GM21737 (cell line): Measurements from ENCODE around the gene PRR7.

Experiments used
- ATAC-seq: cut with Tn5 transposase; IDR thresholded peaks from one replicate; pipeline ENCODE4 v1.9.1; 2021; ENCODE audit warnings: mild to moderate bottlenecking, moderate library complexity; ENCODE audit not compliant: unreplicated experiment

Gene PRR7

GRCh38 chr5:177450667-177451424 lies 4.2 kb downstream of the PRR7 start:
- no peak for ATAC-seq

DNA sequence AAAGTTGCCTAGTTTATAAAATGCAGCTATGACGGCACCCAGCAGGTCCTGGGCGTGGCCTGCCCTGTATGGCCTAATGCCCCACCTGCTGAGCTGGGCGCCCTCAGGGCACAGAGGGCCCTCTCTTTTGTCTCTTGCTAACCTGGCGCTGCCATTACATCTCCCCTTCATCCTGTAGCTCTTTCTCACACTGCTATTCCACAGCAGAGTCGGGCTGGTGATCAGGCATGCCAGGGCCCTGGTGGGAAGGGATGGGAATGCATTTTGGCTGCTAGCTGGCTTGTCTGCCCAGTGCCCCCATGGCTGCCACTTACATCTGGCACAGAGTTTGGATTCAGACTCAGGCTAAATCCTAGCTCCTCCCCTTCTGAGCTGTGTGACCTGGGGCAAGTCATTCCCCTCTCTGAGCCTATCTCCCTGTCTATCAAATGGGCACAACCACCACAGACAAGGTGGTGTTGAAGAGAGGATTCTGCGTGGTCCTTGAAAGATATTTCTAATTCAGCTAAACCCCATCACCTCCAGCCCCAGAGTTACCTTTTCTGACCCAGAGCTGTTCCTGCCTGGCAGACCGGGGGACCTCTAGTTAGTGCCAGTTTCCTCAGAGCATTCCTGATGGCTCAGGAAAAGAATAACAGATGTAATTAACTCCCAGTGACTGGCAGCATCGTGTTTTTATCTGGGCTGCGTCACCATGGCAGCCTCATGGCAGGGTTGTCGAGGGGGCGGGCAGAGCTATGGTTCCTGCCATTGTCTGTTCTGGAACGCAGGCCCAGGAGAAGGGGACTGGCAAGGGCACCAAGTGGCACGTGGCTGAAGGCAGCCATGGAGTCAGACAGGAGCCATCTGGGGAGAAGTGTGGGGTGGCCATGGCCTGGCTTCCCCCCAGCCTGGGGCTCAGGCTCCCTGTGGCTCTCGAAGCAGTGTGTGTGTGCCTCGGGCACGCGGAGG lies 6.3 kb downstream of the PRR7 start:
- ATAC-seq, result no peak

- no peak for ATAC-seq
Measured at GRCh38 chr5:177453852-177454396, 7.3 kb downstream of the PRR7 start.

- ATAC-seq, result peak; percentile 49
Measured at GRCh38 chr5:177454397-177455035, 7.9 kb downstream of the PRR7 start.

GRCh38 chr5:177455036-177455660 lies 8.5 kb downstream of the PRR7 start:
- ATAC-seq, result peak; percentile 48

DNA sequence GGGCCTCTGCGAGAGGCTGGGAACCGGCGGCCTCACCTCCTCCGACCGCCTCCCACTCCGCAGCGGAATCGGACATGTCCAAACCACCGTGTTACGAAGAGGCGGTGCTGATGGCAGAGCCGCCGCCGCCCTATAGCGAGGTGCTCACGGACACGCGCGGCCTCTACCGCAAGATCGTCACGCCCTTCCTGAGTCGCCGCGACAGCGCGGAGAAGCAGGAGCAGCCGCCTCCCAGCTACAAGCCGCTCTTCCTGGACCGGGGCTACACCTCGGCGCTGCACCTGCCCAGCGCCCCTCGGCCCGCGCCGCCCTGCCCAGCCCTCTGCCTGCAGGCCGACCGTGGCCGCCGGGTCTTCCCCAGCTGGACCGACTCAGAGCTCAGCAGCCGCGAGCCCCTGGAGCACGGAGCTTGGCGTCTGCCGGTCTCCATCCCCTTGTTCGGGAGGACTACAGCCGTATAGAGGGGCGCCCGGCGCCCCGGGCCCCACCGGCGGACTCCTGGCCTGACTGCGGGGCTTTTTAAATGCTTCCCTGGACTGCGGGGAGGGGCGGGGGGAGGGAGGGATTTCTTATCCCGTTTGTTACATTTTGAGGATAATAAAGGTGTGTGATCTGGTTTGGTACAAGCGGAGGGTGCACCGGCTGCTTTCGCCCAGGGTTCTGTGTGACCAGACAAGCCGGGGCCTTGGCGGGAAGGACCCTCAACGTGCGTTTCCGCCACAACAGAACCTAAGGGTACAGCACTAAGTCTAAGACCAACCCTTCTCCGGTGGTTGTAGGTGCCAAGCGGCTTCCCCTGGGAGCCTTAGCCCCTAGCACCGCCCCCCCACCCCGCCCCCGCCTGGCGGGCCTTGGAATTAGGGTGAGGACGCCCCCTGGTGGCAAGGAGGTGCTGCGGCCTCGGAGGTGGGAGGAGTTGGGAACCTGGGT lies 9.3 kb downstream of the PRR7 start:
- ATAC-seq, result peak; percentile 11

- no peak for ATAC-seq
Measured at GRCh38 chr5:177456591-177456964, 10.0 kb downstream of the PRR7 start.

DNA sequence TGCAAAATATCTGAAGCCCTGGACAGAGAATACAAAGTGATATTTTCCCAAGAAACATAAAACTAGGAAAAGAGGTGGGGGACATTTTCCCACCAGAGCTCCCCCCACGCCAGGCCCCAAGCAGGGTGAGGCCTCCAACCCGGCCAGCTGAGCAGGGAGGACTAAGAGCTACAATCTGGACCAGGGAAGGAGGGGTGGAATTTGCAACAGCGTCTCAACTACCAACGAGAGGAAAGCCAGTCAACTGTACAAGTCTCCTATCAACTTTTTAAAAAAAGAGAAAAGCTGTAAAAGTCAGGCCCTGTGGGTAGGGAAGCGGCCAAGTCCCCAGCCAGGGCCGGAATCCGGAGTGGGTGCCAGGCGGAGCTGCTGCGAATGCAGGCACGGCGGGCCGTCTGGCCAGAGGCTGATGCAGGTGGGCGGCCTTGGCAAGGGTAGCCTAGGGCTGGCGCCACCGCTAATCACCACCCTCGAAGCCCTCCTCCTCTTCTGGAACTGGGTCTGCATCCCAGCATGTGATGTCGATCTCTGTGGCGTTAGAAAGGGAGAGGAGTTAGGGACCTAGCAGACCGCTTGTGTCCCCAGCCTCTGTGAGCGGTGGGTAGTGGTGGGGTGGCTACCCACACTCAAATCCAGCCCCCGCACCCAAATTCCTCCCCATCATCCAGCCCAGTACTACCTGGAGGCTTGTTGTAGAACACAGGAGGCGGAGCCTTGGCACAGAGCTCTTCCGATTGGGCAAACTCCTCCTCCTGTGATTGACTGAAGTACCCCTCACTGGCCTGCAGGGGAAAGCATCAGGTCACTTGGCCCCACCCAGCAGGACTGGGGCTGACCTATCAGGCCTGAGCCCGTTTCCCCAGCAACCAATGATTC lies 10.6 kb downstream of the PRR7 start:
- peak; percentile 20 for ATAC-seq

- ATAC-seq, result no peak
Measured at GRCh38 chr5:177457852-177458681, 11.5 kb downstream of the PRR7 start.

DNA sequence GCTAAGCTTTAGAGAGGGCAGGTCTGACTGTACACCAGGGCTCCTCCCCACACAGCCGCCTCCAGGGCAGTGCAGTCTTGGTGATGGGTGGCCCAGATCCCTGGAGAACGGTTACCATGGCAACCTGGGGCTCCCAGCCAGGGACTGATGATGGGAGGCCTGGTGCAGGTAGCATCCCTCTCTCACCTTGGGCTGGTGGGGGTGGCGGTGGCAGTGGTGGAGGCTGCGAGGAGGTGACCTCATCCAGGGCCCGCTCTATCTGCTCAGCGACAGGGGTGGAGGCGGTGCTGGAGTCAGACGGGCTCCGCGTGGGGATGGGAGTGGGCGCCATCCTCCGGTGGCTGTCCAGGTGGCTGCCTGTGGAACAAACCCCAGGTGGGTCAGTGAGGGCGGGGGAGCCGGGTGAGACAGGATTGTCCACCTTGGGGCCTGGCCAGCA lies 12.3 kb downstream of the PRR7 start:
- ATAC-seq, result no peak

GRCh38 chr5:177459357-177459756 lies 12.7 kb downstream of the PRR7 start:
- ATAC-seq, result no peak

GRCh38 chr5:177459819-177460628 lies 13.4 kb downstream of the PRR7 start:
- no peak for ATAC-seq

DNA sequence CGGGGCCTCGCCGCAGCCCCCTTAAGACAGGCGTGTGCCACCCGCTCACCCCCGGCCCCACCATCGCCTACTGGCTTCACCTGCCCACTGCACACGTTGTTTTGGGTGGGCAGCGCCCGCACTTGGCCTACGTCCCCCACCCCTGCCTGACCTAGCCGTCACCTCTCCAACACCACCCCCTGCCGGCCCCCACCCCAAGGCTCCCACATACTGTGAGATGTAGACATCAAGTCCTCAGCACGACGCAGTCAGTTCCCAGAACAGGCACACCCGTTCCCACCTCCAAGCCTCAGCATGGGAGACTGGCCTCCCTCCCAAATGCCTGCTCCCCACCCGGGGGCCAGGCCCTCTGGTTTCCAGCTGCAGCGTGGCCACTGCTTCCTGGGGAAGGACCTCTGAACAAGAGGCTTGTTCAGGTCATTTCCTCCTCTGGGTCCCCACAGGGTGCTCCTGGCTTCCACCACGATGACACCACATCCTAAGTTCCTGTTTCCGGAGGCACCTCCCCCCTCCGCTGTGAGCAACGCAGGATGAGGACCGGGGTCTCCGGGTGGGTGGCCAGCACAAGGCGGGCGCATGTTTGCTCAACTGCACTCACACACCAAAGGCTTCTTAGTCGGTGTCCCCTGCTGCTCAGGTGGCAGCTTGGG lies 15.5 kb downstream of the PRR7 start:
- no peak for ATAC-seq

DNA sequence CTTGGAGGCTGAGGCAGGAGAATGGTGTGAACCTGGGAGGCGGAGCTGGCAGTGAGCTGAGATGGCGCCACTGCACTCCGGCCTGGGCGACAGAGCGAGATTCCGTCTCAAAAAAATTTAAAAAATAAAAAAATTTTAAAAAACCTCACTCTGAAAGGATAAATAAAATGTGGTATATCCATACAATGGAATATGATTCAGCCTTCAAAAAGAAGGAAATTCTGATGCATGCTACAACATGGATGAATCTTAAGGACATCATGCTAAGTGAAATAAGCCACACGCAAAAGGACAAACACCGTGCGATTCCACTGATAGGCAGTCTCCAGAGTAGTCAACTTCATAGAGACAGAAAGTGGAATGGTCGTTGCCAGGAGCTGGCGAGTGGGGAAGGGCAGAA lies 18.4 kb downstream of the PRR7 start:
- ATAC-seq, result no peak

DNA sequence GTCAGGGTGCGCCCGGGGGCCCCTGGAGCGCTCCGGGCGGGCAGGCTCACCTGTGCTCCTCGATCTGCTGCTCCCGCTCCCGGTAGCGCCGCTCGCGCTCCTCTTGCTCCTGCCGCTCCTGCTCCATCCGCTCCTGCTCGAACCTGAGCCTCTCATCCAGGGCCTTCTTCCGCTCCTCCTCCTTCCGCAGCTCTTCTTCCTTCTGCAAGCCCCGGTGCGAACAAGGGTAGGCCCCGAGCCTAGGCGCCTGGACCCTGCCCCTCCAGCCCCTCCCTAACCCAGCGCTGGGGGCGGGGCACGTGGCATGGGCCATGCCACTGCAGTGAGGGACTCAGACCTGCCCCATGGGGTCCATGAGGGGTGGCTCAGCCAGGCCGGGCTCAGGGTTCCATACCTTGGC lies 20.2 kb downstream of the PRR7 start:
- no peak for ATAC-seq

GRCh38 chr5:177467436-177467835 lies 20.8 kb downstream of the PRR7 start:
- ATAC-seq, result no peak

GRCh38 chr5:177468329-177468684 lies 21.7 kb downstream of the PRR7 start:
- ATAC-seq, result no peak
